ENCODE measurements around the gene SLFN14.

DNA sequence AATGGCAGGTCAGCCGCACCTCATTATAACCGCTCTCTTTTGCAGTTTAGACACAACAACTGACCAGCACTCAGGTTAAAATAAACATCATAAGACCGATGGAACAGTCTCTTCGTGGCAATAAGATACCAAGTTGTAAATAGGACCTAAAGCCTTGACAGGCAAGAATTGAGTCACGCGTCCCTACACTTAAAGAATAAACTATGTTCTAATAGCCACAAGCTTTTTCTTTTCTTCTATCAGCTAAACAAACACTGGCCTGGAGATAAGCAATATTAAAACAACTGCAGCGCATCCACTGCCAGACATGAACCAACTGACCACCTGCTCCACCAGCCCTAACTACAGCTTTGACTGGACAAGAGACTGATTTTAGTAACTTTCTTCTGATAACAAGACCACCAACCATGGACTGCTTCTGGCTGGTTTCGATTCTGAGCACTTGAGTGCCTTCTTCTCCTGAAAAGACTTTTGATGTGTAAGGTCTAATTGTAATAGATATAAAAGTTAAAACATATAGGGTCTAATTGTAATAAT is 40.6 kb downstream of the SLFN14 start:
- TF ChIP-seq, protein P1, sequence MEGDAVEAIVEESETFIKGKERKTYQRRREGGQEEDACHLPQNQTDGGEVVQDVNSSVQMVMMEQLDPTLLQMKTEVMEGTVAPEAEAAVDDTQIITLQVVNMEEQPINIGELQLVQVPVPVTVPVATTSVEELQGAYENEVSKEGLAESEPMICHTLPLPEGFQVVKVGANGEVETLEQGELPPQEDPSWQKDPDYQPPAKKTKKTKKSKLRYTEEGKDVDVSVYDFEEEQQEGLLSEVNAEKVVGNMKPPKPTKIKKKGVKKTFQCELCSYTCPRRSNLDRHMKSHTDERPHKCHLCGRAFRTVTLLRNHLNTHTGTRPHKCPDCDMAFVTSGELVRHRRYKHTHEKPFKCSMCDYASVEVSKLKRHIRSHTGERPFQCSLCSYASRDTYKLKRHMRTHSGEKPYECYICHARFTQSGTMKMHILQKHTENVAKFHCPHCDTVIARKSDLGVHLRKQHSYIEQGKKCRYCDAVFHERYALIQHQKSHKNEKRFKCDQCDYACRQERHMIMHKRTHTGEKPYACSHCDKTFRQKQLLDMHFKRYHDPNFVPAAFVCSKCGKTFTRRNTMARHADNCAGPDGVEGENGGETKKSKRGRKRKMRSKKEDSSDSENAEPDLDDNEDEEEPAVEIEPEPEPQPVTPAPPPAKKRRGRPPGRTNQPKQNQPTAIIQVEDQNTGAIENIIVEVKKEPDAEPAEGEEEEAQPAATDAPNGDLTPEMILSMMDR (IDR thresholded peaks at IDR 0.05): no peak
- no peak for TF ChIP-seq ZFX (IDR thresholded peaks at IDR 0.05; ENCODE audit: borderline replicate concordance)
